Motor neuron (in vitro differentiated cells): ENCODE measurements around the gene IL6. TPM values are rescaled to one million over a fixed set of nuclear protein-coding genes. Genes with fewer than 3 reads are reported as not detected.

ENCODE experiments used
- ATAC-seq, 8 experiments: fragments of 200-7000 bp; cut with Tn5 transposase; replicated peaks in 6 of 8; 2 replicates each; pipeline ENCODE4 v1.8.0; 2021; ENCODE audit warnings: mild to moderate bottlenecking in 8 of 8, moderate library complexity in 8 of 8
- H3K27ac ChIP-seq, 2 donors: fragments of 250-450 bp; sonication (Bioruptor Pico); 2 replicates each; pipeline ENCODE4 v1.9.0; 2021; ENCODE audit warnings: antibody characterized with exemption in 2 of 2, mild to moderate bottlenecking in 2 of 2, moderate library complexity in 1 of 2
- H3K4me1 ChIP-seq, 2 donors: fragments of 250-450 bp; sonication (Bioruptor Pico); replicated peaks in 1 of 2; 2 replicates each; pipeline ENCODE4 v1.6.1; 2021; ENCODE audit warnings: antibody characterized with exemption in 2 of 2, mild to moderate bottlenecking in 2 of 2, moderate library complexity in 1 of 2
- H3K4me3 ChIP-seq, 5 donors: fragments of 250-450 bp; sonication (Bioruptor Pico); 2 replicates each; pipeline ENCODE4 v1.9.0; 2021; ENCODE audit warnings: antibody characterized with exemption in 5 of 5, mild to moderate bottlenecking in 5 of 5, moderate library complexity in 4 of 5
- WGBS, 10 experiments: fragments of 450-650 bp; shearing (Covaris generic); methylation state at CpG; one replicate each; pipeline ENCODE4 v1.0.0; 2022; 5-methylcytosine and 5-hydroxymethylcytosine counted together
- in situ Hi-C, 9 experiments: fragments of 400-800 bp; cut with MboI; loops; one replicate each; pipeline ENCODE4 v1.15.0; 2021; ENCODE audit warnings: low sequenced_read_pairs in 9 of 9, low pct_unique_long_range_greater_than_20kb in 2 of 9; ENCODE audit not compliant: unreplicated experiment in 9 of 9
- total RNA-seq, 8 experiments: library from RNA; unstranded; fragments of 300-600 nt; gene quantifications; 2 replicates each; pipeline versions ENCODE4 v1.2.3 to v1.2.4, GENCODE V29; 2022

The IL6 gene
- total RNA-seq, 8 experiments from 2014 or later, result 1.0 to 9.3 (median 3.5) TPM; not detected in 4

- Histone ChIP-seq H3K4me3 (no peak overlapping the region), H3K4me1 (peaks cover 0 to 2% of the 10 kb centered on the region in 2 donors), H3K27ac (no peak overlapping the region)
- in situ Hi-C loops, result loop anchor here in 2 of 9 experiments (10.0 to 25.0 kb wide), 2 partner anchors 158 to 160 kb away; no protein-coding TSS in a partner anchor
- WGBS, 10 experiments, result 43 to 100% (median 94%) methylated on average over 1 to 6 of the region's 6 CpGs; no CpG with 5 or more reads in 1 of the 10 experiments
- ATAC-seq, result no peak
Measured at GRCh38 chr7:22722536-22723180, 4.3 kb upstream of the IL6 start.

GRCh38 chr7:22723181-22723601, 3.8 kb upstream of the IL6 start:
- H3K4me3 ChIP-seq, result no peak overlapping the region
- peaks cover 0 to 2% of the 10 kb centered on the region in 2 donors for H3K4me1 ChIP-seq
- no peak for ATAC-seq
- in situ Hi-C loops, result loop anchor here in 2 of 9 experiments (10.0 to 25.0 kb wide), 2 partner anchors 158 to 161 kb away; no protein-coding TSS in a partner anchor
- no peak overlapping the region for H3K27ac ChIP-seq
- WGBS, 10 experiments, result 13 to 79% (median 67%) methylated on average over 1 to 2 of the region's 2 CpGs; no CpG with 5 or more reads in 4 of the 10 experiments

- no peak overlapping the region for H3K27ac ChIP-seq
- 27 to 100% (median 80%) methylated on average over 1 to 4 of the region's 4 CpGs; no CpG with 5 or more reads in 1 of the 10 experiments for WGBS, 10 experiments
- H3K4me1 ChIP-seq, result peaks cover 0 to 2% of the 10 kb centered on the region in 2 donors
- in situ Hi-C loops, result loop anchor here in 2 of 9 experiments (10.0 to 25.0 kb wide), 2 partner anchors 159 to 161 kb away; no protein-coding TSS in a partner anchor
- no peak for ATAC-seq
- H3K4me3 ChIP-seq, result no peak overlapping the region
Measured at GRCh38 chr7:22723637-22724036, 3.4 kb upstream of the IL6 start.

GRCh38 chr7:22724861-22725260, 2.1 kb upstream of the IL6 start:
- H3K27ac ChIP-seq, result no peak overlapping the region
- 68 to 100% (median 92%) methylated on average over 1 to 6 of the region's 6 CpGs; no CpG with 5 or more reads in 1 of the 10 experiments for WGBS, 10 experiments
- peaks cover 0 to 2% of the 10 kb centered on the region in 2 donors for H3K4me1 ChIP-seq
- in situ Hi-C loops, result loop anchor here in 3 of 9 experiments (10.0 to 25.0 kb wide), 3 partner anchors 160 to 337 kb away; no protein-coding TSS in a partner anchor
- H3K4me3 ChIP-seq, result no peak overlapping the region
- ATAC-seq, result no peak

GRCh38 chr7:22725585-22725984, 1.4 kb upstream of the IL6 start:
- 10 to 93% (median 82%) methylated on average over 1 to 4 of the region's 9 CpGs; no CpG with 5 or more reads in 2 of the 10 experiments for WGBS, 10 experiments
- H3K4me3 ChIP-seq, result no peak overlapping the region
- ATAC-seq, result peak in 1 of 8 experiments; percentile 5
- H3K4me1 ChIP-seq, result peaks cover 0 to 2% of the 10 kb centered on the region in 2 donors
- in situ Hi-C loops, result loop anchor here in 2 of 9 experiments (10.0 to 25.0 kb wide), 3 partner anchors 161 to 337 kb away; no protein-coding TSS in a partner anchor
- no peak overlapping the region for H3K27ac ChIP-seq

- no peak overlapping the region for H3K4me3 ChIP-seq
- in situ Hi-C loops, result loop anchor here in 2 of 9 experiments (10.0 to 25.0 kb wide), 3 partner anchors 162 to 336 kb away; no protein-coding TSS in a partner anchor
- ATAC-seq, result peak in 4 of 8 experiments; percentile 34 to 70 (median 52)
- 0 to 100% (median 31%) methylated on average over 1 to 6 of the region's 8 CpGs for WGBS, 10 experiments
- H3K27ac ChIP-seq, result no peak overlapping the region
- H3K4me1 ChIP-seq, result peaks cover 0 to 2% of the 10 kb centered on the region in 2 donors
Measured at GRCh38 chr7:22726345-22726906, 574 bp upstream of the IL6 start.

- Histone ChIP-seq H3K4me3 (no peak overlapping the region), H3K4me1 (peaks cover 0 to 2% of the 10 kb centered on the region in 2 donors), H3K27ac (no peak overlapping the region)
- 50 to 100% (median 80%) methylated on average over 1 to 2 of the region's 3 CpGs; no CpG with 5 or more reads in 5 of the 10 experiments for WGBS, 10 experiments
- in situ Hi-C loops, result loop anchor here in 2 of 9 experiments (10.0 to 25.0 kb wide), 3 partner anchors 163 to 335 kb away; no protein-coding TSS in a partner anchor
- no peak for ATAC-seq
Measured at GRCh38 chr7:22727714-22728035, 675 bp downstream of the IL6 start.

- Histone ChIP-seq H3K27ac (no peak overlapping the region), H3K4me1 (peaks cover 0 to 2% of the 10 kb centered on the region in 2 donors), H3K4me3 (no peak overlapping the region)
- WGBS, 10 experiments, result 60 to 100% (median 83%) methylated on average over 1 of the region's 1 CpG; no CpG with 5 or more reads in 4 of the 10 experiments
- in situ Hi-C loops, result loop anchor here in 2 of 9 experiments (10.0 to 25.0 kb wide), 3 partner anchors 164 to 334 kb away; no protein-coding TSS in a partner anchor
- no peak for ATAC-seq
Measured at GRCh38 chr7:22728401-22729029, 1.5 kb downstream of the IL6 start.

GRCh38 chr7:22729180-22729825, 2.3 kb downstream of the IL6 start:
- Histone ChIP-seq H3K4me3 (no peak overlapping the region), H3K27ac (no peak overlapping the region), H3K4me1 (peaks cover 0 to 2% of the 10 kb centered on the region in 2 donors)
- in situ Hi-C loops, result loop anchor here in 2 of 9 experiments (10.0 to 25.0 kb wide), 3 partner anchors 165 to 333 kb away; no protein-coding TSS in a partner anchor
- WGBS, 10 experiments, result 80 to 100% (median 97%) methylated on average over 1 to 3 of the region's 3 CpGs; no CpG with 5 or more reads in 2 of the 10 experiments
- ATAC-seq, result no peak

GRCh38 chr7:22730066-22730710, 3.2 kb downstream of the IL6 start:
- H3K4me3 ChIP-seq, result no peak overlapping the region
- in situ Hi-C loops, result loop anchor here in 1 of 9 experiments (25.0 kb wide), 2 partner anchors 168 to 332 kb away; no protein-coding TSS in a partner anchor
- no peak for ATAC-seq
- WGBS, 10 experiments, result 44 to 100% (median 100%) methylated on average over 1 to 2 of the region's 2 CpGs; no CpG with 5 or more reads in 7 of the 10 experiments
- no peak overlapping the region for H3K27ac ChIP-seq
- H3K4me1 ChIP-seq, result peaks cover 0 to 2% of the 10 kb centered on the region in 2 donors

GRCh38 chr7:22730921-22731654, 4.1 kb downstream of the IL6 start:
- H3K4me1 ChIP-seq, result peaks cover 0 to 2% of the 10 kb centered on the region in 2 donors
- no peak overlapping the region for H3K27ac ChIP-seq
- 16 to 97% (median 68%) methylated on average over 1 to 5 of the region's 5 CpGs; no CpG with 5 or more reads in 2 of the 10 experiments for WGBS, 10 experiments
- in situ Hi-C loops, result loop anchor here in 1 of 9 experiments (25.0 kb wide), 2 partner anchors 169 to 331 kb away; no protein-coding TSS in a partner anchor
- ATAC-seq, result no peak
- H3K4me3 ChIP-seq, result no peak overlapping the region
